ENCODE results near the gene CACNB2. TPM values are rescaled to one million over a fixed set of nuclear protein-coding genes. Genes with fewer than 3 reads are reported as not detected.

CACNB2 gene
- total RNA-seq, 1 experiment from 2014 or later: not detected

- Histone ChIP-seq H3K9me2 (ENCODE audit: insufficient read depth) (no peaks in the 10 kb centered on the region), H3F3A (ENCODE audit: insufficient read depth, low read depth) (no peaks in the 10 kb centered on the region), H3K27me3 (ENCODE audit: insufficient read depth, low read depth) (no peaks in the 10 kb centered on the region), H3K4me1 (replicated peaks; ENCODE audit: insufficient read depth) (no peaks in the 10 kb centered on the region), H3K36me3 (ENCODE audit: low read depth) (no peaks in the 10 kb centered on the region), H3K4me3 (no peak overlapping the region), H3K9me3 (ENCODE audit: insufficient read depth, low read depth) (no peaks in the 10 kb centered on the region), H3K4me2 (no peak overlapping the region), H4K20me1 (ENCODE audit: insufficient read depth) (no peaks in the 10 kb centered on the region), H2AFZ (no peak overlapping the region), H3K79me2 (ENCODE audit: low read depth) (no peaks in the 10 kb centered on the region), H3K27ac (no peak overlapping the region)
- DNase-seq: no peak
- intact Hi-C loops (cut with micrococcal nuclease; ENCODE audit: unreplicated experiment): no loop called here
- CTCF ChIA-PET: no interaction called here
- TF ChIP-seq EZH2 (IDR thresholded peaks at IDR 0.05; ENCODE audit: low read depth) (no peak), CTCF (conservative IDR thresholded peaks at IDR 0.05) (no peak)
- no TSS peak for BruUV-seq (replicated peaks)
- POLR2A ChIA-PET (ENCODE audit: unreplicated experiment): no interaction called here
These were observed 238.5 kb downstream of the CACNB2 start for GRCh38 chr10:18378766-18379165.

- Histone ChIP-seq H3K9me3 (ENCODE audit: insufficient read depth, low read depth) (no peaks in the 10 kb centered on the region), H4K20me1 (ENCODE audit: insufficient read depth) (no peaks in the 10 kb centered on the region), H3K4me3 (no peak overlapping the region), H3K79me2 (ENCODE audit: low read depth) (no peaks in the 10 kb centered on the region), H3K4me2 (no peak overlapping the region), H3K27me3 (ENCODE audit: insufficient read depth, low read depth) (no peaks in the 10 kb centered on the region), H3K27ac (no peak overlapping the region), H3F3A (ENCODE audit: insufficient read depth, low read depth) (no peaks in the 10 kb centered on the region), H3K36me3 (ENCODE audit: low read depth) (no peaks in the 10 kb centered on the region), H3K4me1 (replicated peaks; ENCODE audit: insufficient read depth) (no peaks in the 10 kb centered on the region), H2AFZ (no peak overlapping the region), H3K9me2 (ENCODE audit: insufficient read depth) (no peaks in the 10 kb centered on the region)
- no peak for DNase-seq
- no TSS peak for BruUV-seq (replicated peaks)
- TF ChIP-seq EZH2 (IDR thresholded peaks at IDR 0.05; ENCODE audit: low read depth) (no peak), CTCF (conservative IDR thresholded peaks at IDR 0.05) (no peak)
- intact Hi-C loops (cut with micrococcal nuclease; ENCODE audit: unreplicated experiment): no loop called here
- CTCF ChIA-PET: no interaction called here
- POLR2A ChIA-PET (ENCODE audit: unreplicated experiment): no interaction called here
These were observed 241.5 kb downstream of the CACNB2 start for GRCh38 chr10:18381679-18382078.

- TF ChIP-seq EZH2 (IDR thresholded peaks at IDR 0.05; ENCODE audit: low read depth): no peak
- no peak for TF ChIP-seq CTCF (conservative IDR thresholded peaks at IDR 0.05)
- H2AFZ ChIP-seq: no peak overlapping the region
- ChIA-PET CTCF (no interaction called here), POLR2A (ENCODE audit: unreplicated experiment) (no interaction called here)
- no peak overlapping the region for H3K27ac ChIP-seq
- BruUV-seq (replicated peaks): no TSS peak
- no peaks in the 10 kb centered on the region for H3F3A ChIP-seq (ENCODE audit: insufficient read depth, low read depth)
- no peaks in the 10 kb centered on the region for H3K9me2 ChIP-seq (ENCODE audit: insufficient read depth)
- no peaks in the 10 kb centered on the region for H3K4me1 ChIP-seq (replicated peaks; ENCODE audit: insufficient read depth)
- H3K4me2 ChIP-seq: no peak overlapping the region
- H4K20me1 ChIP-seq (ENCODE audit: insufficient read depth): no peaks in the 10 kb centered on the region
- no peaks in the 10 kb centered on the region for H3K79me2 ChIP-seq (ENCODE audit: low read depth)
- H3K36me3 ChIP-seq (ENCODE audit: low read depth): no peaks in the 10 kb centered on the region
- intact Hi-C loops (cut with micrococcal nuclease; ENCODE audit: unreplicated experiment): no loop called here
- H3K27me3 ChIP-seq (ENCODE audit: insufficient read depth, low read depth): no peaks in the 10 kb centered on the region; the same call in 1 of the 2 replicates
- H3K4me3 ChIP-seq: no peak overlapping the region
- no peaks in the 10 kb centered on the region for H3K9me3 ChIP-seq (ENCODE audit: insufficient read depth, low read depth)
- DNase-seq: no peak
These were observed 257.7 kb downstream of the CACNB2 start for GRCh38 chr10:18397906-18398305.
